KMS-11 (cell line): ENCODE measurements around the gene DUOXA1.

Experiments used
- H2AFZ ChIP-seq: fragments of 200-600 bp; sonication (generic); 2 replicates; pipeline ENCODE4 v1.6.1; 2016; ENCODE audit warnings: antibody characterized with exemption, mixed run types, low read depth
- H3K27ac ChIP-seq: fragments of 200-600 bp; sonication (generic); 2 replicates; pipeline ENCODE4 v1.6.1; 2016; ENCODE audit warnings: mild to moderate bottlenecking, mixed run types
- H3K27me3 ChIP-seq: fragments of 200-600 bp; sonication (generic); 2 replicates; pipeline ENCODE4 v1.6.1; 2017; ENCODE audit warnings: mild to moderate bottlenecking, low read depth, mixed run types, moderate library complexity; ENCODE audit not compliant: insufficient read depth
- H3K36me3 ChIP-seq: fragments of 200-600 bp; sonication (generic); 2 replicates; pipeline ENCODE4 v1.6.1; 2017; ENCODE audit warnings: mild to moderate bottlenecking, mixed run types; ENCODE audit not compliant: insufficient read depth
- H3K4me1 ChIP-seq: fragments of 200-600 bp; sonication (generic); 2 replicates; pipeline ENCODE4 v1.6.1; 2016; ENCODE audit warnings: mild to moderate bottlenecking, low read depth, mixed run types; ENCODE audit not compliant: poor library complexity, severe bottlenecking
- H3K4me2 ChIP-seq: fragments of 200-600 bp; sonication (generic); 2 replicates; pipeline ENCODE4 v1.7.0; 2016; ENCODE audit warnings: mild to moderate bottlenecking, mixed run types
- H3K4me3 ChIP-seq: fragments of 200-600 bp; sonication (generic); IDR thresholded peaks from 2 replicates; pipeline ENCODE4 v1.6.1; 2017; ENCODE audit warnings: low read depth, low read length, mixed read lengths; ENCODE audit not compliant: insufficient read depth
- H3K79me2 ChIP-seq: fragments of 200-600 bp; sonication (generic); 2 replicates; pipeline ENCODE4 v1.6.1; 2016; ENCODE audit warnings: low read depth, mixed run types; ENCODE audit not compliant: insufficient read depth
- H3K9ac ChIP-seq: fragments of 200-600 bp; sonication (generic); 2 replicates; pipeline ENCODE4 v1.6.1; 2016; ENCODE audit warnings: mild to moderate bottlenecking, mixed run types
- H4K20me1 ChIP-seq: fragments of 200-600 bp; sonication (generic); 2 replicates; pipeline ENCODE4 v1.6.1; 2016; ENCODE audit warnings: mild to moderate bottlenecking, mixed run types; ENCODE audit not compliant: insufficient read depth
- TF ChIP-seq, protein P1 (sequence below): fragments of 200-600 bp; sonication (generic); conservative IDR thresholded peaks from 2 replicates; pipeline ENCODE4 v1.6.1; 2017; ENCODE audit warnings: low read depth, mild to moderate bottlenecking, antibody characterized with exemption, low read length, moderate library complexity, mixed read lengths

DUOXA1 gene

DNA sequence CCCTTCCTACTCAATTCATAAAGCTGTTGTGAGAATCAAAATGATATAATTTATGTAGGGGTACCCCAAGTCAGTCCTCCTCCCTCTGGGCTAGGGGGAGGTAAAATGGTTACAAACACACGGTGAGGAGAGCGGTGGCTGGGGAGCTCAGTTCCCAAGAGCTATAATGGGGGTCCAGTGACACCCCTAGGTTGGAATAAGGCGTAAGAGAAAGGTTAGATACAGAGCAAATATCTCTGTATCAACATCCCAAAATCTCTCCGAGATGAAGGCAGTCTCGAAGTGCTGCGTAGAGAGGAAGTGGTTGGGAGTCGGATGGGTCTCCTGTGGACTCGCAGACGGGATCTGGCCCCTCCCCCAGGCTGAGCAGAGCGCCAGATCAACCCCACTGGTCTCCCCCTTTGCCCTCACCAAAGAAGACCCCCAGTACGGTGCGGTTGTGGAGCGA, 17.5 kb downstream of the DUOXA1 start:
- H3K4me3 ChIP-seq: no peak overlapping the region
- H3K27ac ChIP-seq: no peak overlapping the region
- peaks cover 25% of the 10 kb centered on the region for H3K27me3 ChIP-seq
- H3K4me1 ChIP-seq: no peaks in the 10 kb centered on the region
- H3K36me3 ChIP-seq: no peaks in the 10 kb centered on the region
- H4K20me1 ChIP-seq: no peaks in the 10 kb centered on the region
- H2AFZ ChIP-seq: no peak overlapping the region
- H3K79me2 ChIP-seq: no peaks in the 10 kb centered on the region
- H3K9ac ChIP-seq: no peak overlapping the region
- TF ChIP-seq, protein P1, sequence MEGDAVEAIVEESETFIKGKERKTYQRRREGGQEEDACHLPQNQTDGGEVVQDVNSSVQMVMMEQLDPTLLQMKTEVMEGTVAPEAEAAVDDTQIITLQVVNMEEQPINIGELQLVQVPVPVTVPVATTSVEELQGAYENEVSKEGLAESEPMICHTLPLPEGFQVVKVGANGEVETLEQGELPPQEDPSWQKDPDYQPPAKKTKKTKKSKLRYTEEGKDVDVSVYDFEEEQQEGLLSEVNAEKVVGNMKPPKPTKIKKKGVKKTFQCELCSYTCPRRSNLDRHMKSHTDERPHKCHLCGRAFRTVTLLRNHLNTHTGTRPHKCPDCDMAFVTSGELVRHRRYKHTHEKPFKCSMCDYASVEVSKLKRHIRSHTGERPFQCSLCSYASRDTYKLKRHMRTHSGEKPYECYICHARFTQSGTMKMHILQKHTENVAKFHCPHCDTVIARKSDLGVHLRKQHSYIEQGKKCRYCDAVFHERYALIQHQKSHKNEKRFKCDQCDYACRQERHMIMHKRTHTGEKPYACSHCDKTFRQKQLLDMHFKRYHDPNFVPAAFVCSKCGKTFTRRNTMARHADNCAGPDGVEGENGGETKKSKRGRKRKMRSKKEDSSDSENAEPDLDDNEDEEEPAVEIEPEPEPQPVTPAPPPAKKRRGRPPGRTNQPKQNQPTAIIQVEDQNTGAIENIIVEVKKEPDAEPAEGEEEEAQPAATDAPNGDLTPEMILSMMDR: no peak
- H3K4me2 ChIP-seq: no peak overlapping the region

DNA sequence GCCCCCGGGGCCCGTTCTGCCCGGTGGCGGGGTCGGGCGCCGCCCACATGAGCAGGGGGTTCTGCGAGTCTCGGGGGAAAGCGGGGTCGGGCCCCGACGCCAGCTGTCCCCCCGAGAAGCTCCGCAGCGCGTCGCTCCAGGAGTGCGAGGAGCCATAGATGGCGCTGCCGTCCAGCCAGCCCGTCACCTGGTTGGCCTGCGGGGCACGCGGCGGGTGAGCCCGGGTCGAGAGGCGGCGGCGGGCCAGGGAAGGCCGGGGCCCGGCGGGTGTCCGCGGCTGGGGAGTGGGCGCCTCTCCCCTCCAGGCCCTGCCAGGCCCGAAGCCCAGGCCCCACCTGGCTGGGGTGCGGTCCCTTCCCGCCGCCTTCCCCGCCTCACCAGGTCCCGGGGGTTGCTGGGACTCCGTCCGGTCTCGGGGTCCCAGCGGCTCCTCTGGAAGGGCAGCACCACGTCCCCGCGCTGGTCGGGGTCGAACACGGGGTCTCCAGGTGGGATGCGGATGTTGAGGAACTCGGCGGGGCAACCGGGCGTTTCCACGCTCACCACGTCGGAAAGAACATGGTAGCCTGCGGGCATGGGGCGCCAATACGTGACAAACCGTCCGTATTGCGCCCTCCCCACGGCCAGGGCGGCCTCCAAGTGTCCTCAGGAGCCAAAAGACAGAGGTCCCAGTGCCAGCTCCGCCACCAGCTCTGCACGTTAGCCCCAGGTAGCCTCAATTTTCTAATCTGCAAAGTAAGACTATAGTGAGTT, 18.1 kb downstream of the DUOXA1 start:
- no peaks in the 10 kb centered on the region for H4K20me1 ChIP-seq
- no peak overlapping the region for H3K4me2 ChIP-seq
- no peak overlapping the region for H2AFZ ChIP-seq
- H3K27me3 ChIP-seq: peaks cover 25% of the 10 kb centered on the region
- no peaks in the 10 kb centered on the region for H3K36me3 ChIP-seq
- no peaks in the 10 kb centered on the region for H3K4me1 ChIP-seq
- H3K9ac ChIP-seq: no peak overlapping the region
- H3K27ac ChIP-seq: no peak overlapping the region
- H3K4me3 ChIP-seq: no peak overlapping the region
- TF ChIP-seq, protein P1: no peak
- no peaks in the 10 kb centered on the region for H3K79me2 ChIP-seq

DNA sequence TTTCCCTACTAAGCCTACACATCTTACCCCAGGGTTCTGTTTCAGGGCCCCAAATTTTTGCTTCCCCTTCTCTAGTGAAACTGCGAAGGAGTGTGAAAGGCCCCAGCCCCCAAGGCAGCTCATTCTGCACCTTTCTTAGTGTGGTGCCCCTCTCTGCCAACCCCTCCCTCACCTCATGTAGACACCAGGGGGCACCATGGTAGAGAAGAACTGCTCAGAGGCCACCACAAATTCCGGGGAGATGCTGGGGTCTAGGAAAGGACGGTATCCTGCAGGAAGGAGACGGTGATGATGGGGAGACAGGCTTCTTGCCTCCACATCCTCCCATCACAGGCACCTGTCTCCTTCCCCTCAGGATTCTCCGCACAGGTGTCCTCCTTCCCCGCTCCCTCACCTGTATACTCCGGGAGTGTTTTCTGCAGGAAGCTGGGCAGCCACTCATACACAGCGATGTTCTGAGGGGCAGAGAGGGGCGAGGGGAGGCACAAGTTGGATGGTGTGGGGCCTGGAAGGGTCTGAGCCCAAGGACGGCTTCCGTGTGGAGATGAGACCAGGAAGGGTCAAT, 19.3 kb downstream of the DUOXA1 start:
- Histone ChIP-seq H2AFZ (no peak overlapping the region), H3K4me2 (no peak overlapping the region), H3K4me3 (no peak overlapping the region), H3K4me1 (no peaks in the 10 kb centered on the region), H3K9ac (no peak overlapping the region), H3K36me3 (no peaks in the 10 kb centered on the region), H3K79me2 (no peaks in the 10 kb centered on the region), H3K27me3 (peaks cover 24% of the 10 kb centered on the region), H4K20me1 (no peaks in the 10 kb centered on the region), H3K27ac (no peak overlapping the region)
- TF ChIP-seq, protein P1: no peak

DNA sequence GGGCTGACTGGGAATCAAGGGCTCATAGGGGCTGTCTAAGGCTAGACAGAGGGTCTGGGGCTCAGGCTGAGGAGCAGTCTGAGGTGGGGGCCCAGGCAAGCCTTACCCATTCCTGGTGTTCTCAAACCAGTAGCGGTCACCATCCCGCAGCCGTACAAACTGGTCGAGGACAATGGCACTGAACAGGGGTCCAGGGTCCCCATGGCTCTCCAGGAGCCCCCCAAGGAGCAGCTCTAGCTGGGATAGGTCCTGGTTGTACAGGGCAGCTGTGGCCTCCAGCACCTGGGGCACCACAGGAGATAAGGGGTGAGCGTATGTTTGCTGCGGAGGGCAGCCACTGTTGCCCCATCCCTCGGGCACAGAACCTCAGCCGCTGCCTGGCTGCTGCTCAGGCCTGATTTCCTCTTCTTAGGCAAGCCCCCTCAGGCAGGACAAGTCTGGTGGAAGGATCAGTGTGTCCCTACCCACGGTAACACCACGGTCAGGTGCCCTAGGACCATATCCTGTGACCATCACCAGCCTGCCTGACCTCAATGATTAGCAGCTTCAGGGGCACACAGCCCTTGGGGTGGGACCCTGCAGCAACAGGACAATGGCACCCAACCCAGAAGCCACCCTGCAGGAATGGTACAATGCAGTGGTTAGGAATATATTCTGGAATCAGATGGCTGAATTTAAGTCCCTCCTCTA, 21.6 kb downstream of the DUOXA1 start:
- H3K27me3 ChIP-seq: peaks cover 3% of the 10 kb centered on the region; the same call in 1 of the 2 replicates
- no peaks in the 10 kb centered on the region for H4K20me1 ChIP-seq
- H3K4me1 ChIP-seq: no peaks in the 10 kb centered on the region
- no peak overlapping the region for H3K27ac ChIP-seq
- no peak overlapping the region for H3K4me2 ChIP-seq
- H3K4me3 ChIP-seq: no peak overlapping the region
- TF ChIP-seq, protein P1: no peak
- no peak overlapping the region for H3K9ac ChIP-seq
- H3K36me3 ChIP-seq: no peaks in the 10 kb centered on the region
- H2AFZ ChIP-seq: no peak overlapping the region
- H3K79me2 ChIP-seq: no peaks in the 10 kb centered on the region
